NCI-H2196 treated with DMSO at 0.1 percent for 48 hours (cell line): Measurements from ENCODE around the gene DNAJB2.
"Not testable (repeated sequence)": the region's sequence is repeated elsewhere in the genome, so short reads cannot be mapped to it uniquely, and the experiment has no call there.

Experiments
- DNase-seq: peaks from one replicate; lab custom pipeline; 2025; ENCODE audit not compliant: unreplicated experiment; lab: John Stamatoyannopoulos, UW

The DNAJB2 gene

DNA sequence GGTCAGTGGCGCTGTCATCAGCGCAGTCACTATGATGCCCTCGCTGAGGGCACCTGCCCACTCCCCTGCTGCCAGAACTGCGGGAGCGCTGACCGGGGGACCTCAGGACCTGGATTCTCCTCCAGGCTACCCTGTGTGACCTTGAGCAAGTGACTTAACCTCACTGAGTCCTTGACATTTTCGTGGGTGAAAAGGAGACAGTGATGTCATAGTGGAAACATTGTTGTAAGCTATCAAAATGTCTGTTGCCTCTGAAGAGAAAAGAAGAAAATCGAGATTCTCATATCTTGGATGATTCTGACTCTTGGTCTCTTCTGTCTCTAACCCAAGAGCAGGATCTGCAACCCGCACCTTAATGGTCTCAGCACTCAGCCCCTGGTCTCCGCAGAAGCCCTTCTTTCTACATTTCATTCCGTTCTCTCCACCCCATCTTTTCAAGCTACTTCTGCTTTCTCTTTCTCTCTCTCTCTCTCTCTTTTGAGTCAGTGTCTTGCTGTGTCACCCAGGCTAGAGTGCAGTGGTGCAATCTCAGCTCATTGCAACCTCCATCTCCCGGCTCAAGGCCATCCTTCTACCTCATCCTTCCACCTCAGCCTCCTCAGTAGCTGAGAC, 24.5 kb upstream of the DNAJB2 start:
- no peak for DNase-seq

DNA sequence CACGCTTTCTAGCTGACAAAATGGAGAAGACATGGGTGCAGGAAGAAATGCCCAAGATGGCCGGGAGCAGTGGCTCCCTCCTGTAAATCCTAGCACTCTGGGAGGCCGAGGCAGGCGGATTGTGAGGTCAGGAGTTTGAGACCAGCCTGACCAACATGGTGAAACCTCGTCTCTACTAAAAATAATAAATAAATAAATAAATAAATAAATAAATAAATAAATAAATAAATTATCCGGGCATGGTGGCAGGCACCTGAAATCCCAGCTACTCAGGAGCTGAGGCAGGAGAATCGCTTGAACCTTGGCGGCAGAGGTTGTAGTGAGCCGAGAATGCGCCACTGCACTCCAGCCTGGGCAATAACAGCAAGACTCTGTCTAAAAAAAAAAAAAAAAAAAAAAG, 20.2 kb upstream of the DNAJB2 start:
- not testable (repeated sequence) for DNase-seq

DNA sequence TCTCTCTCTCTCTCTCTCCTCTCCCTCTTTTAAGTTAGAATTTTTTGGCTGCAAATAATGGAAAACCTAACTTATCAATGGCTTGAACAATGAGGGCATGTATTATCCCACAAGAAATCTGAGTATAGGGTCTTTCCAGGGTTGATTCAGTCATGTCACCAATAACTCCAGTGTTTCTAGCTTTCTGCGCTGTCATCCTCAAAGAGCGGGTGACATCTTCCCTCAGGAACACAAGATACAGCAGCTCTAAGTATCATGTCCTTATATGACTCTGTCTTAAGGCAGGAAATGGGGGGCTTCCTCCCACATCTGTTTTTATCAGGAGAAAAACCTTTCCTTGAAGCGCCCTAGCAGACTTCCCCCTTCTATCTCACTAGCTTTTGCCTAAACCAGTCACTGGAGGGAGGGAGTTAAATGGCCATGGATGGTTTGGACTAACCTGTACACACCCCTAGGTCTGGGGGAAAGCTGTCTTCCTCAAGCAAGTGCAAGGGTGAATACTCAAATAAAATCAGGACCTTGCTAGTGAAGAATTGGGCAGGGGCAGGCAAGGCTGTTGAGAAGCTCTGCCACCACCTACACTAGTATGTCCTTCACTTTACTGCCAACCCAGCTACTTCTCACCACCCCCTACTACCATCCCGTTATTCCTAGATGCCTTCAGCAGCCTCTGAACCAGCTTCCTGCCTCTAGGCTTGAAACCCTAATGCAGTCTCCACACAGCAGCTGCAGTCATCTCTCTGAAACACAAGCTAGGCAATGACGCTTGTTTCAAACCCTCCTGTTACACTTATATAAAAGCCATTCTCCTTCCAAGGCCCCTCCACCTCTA, 17.9 kb upstream of the DNAJB2 start:
- no peak for DNase-seq

DNA sequence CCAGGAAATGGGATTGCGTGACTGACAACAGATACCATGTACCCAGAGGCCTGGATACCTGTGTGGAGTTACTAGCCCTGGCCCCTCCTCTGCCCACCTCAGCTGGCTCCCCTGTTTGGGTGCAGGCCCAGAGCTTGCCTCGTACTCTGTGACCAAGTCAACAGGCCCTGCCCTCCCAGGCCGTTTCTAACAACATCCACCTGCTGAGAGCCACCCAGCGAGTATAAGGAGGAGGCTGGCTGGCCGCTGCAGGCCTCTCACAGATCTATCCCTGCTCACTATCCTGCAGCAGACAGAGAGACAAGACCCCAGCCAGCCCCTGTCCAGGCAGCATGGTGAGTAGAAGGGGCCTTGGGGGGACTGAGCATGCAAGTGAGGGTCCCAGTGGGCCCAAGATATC, 12.9 kb upstream of the DNAJB2 start:
- no peak for DNase-seq

DNA sequence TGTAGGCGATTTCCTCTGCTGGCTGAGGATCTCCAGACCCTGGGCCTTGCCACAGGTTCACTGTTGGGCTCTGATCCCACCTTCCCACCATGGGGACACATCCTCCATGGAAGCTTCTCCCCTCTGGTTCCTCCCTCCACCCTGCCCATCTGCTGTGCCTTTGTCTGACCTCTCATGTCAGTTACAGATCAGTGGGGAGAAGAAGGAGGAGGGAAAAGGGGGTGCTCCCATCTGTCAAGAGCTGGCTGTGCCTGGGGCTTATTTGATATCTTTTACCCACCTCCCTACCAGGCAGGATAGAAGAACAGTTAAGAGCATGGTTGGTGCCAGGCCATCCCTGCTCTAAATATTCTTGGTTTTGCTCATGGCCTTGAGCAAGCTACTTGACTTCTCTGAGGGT, 12.3 kb upstream of the DNAJB2 start:
- no peak for DNase-seq

DNA sequence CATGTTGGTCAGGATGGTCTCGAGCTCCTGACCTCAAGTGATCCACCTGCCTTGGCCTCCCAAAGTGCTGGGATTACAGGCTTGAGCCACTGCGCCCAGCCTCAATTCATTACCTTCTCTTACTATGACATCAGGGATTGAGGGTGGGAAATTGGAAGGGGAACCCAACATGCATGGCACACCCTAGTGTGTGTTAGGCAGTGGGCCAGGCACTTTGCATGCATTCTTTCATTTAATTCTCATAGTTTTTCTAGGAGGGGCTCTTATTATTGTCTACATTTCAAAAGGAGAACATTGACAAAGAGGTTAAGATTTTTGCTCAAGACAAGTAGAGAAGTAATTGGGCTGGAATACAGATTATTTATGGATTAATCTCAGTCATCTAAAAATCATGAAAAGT, 10.9 kb upstream of the DNAJB2 start:
- no peak for DNase-seq

DNA sequence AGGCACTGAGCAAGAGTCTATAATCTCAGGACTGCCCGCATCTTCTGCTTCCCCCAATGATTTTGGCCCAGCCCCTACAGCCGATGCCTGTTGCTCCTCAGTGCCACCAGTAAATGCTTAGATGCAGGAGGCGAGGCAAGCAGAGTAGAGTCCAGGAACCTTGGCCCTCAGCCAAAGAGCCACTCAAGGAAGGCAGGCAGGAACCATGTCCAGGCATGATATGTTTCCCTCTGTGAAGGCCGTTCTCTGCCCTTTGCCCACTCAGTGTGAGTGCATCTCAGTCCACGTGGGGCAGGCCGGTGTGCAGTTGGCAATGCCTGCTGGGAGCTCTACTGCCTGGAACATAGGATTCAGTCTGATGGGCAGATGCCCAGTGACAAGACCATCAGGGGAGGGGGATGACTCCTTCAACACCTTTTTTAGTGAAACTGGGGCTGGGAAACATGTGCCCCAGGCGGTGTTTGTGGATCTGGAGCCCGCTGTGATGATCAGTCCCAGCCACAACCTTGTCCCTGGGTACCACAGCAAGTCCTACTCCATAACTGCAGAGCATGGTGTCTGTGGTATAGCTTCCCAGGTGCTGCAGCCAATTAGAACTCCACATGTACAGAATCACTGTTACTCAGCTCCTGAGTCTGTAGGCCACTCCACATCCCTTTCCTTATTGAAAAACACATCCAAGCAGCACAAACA, 9.7 kb upstream of the DNAJB2 start:
- peak; percentile 51 for DNase-seq

DNA sequence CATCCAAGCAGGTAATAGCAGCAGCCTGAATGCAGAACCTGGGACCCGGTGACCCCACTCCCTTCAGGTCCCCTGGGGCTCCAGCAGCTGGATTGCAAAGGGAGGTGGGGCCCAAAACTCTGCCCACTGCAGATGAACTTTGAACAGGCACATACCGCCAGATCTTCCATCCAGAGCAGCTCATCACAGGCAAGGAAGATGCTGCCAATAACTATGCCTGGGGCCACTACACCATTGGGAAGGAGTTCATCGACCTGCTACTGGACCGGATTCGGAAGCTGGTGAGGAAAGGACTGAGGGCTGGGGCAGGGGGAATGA, 9.2 kb upstream of the DNAJB2 start:
- no peak for DNase-seq

DNA sequence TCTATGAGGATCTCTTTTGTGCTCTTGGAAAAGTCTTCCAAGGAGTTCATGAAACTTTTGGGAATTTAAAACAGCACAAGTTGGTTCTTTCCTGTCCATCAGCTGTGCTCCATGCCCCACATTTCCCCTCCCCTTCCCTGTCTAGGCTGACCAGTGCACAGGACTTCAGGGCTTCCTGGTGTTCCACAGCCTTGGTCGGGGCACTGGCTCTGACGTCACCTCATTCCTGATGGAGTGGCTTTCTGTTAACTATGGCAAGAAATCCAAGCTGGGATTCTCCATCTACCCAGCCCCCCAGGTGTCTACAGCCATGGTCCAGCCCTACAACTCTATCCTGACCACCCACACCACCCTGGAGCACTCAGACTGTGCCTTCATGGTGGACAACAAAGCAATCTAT, 8.1 kb upstream of the DNAJB2 start:
- DNase-seq, result no peak

DNA sequence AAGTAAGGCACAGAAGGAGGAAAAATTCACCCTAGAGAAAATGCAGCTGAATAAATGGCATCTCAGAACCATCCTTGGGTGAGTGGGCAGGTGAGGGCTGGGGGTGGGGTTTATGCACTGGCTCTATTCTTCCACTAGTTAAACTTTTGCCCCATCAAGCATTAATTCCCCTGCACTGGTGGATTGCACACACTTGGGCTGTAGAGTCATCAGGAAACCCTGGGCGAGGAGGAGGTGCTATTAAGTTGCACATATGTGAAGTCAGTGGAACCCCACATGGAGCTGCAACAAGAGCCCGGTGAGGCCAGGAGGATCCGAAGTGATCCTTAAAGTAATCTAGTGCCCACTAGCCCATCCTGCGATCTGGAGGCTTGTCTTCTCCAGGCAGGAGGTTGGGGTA, 6.8 kb upstream of the DNAJB2 start:
- no peak for DNase-seq

DNA sequence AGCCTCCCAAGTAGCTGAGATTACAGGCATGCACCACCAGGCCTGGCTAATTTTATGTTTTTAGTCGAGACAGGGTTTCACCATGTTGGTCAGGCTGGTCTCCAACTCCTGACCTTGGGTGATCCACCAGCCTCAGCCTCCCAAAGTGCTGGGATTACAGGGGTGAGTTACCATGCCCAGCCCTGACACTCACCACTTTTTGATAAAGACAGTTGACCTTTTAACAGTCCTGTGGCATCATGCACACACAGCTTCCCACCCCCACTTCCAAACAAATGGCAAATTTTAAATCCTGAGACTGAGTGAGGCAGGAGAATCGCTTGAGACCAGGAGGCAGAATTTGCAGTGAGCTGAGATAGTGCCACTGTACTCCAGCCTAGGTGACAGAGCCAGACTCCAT, 6.2 kb upstream of the DNAJB2 start:
- DNase-seq, result no peak

DNA sequence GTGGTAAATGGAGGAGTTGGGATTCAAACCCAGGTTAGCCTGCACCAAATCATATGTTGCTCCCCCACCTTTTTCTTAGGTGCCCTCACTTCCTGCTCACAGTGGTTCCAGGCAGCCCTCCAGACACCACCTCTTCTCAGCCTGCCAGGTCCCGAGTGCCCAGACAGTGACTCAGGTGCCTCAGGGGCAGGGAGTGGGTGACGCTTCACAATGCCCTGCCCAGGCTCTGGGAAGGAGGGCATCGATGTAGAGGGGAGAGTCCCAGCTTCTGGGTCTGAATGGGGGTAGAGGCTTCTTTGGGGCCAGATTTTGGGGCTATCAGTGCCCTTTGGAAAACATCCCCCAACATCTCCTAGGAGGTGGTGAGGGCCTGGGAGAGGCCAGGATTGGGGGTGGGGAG, 5.2 kb upstream of the DNAJB2 start:
- no peak for DNase-seq

DNA sequence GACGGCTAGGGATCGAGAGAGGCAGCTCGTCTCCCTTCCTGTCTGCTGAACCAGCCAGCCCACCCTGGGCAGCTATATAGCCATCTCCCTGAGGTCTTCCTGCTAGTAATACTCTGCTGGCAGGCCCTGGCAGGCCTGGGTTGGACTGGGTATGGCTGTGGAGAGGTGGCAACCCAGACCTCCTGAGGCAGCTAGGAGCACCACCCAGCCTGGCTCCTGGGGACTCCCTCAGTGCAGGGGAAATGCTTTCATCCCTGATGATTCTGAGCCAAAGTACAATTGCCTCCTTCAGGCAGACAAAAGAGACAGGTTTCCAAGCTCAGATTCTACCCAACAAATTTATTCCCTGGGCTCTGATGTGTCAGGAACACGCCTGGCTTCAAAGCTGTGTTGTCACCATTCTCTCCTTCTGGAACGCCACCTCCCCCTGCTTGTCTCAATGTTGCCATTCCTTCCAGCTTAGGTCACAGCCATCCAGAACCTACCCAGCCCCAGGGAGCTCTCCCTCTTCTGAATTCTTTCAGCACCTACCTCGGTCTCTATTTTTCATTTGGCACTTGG, 4.7 kb upstream of the DNAJB2 start:
- DNase-seq, result no peak

DNA sequence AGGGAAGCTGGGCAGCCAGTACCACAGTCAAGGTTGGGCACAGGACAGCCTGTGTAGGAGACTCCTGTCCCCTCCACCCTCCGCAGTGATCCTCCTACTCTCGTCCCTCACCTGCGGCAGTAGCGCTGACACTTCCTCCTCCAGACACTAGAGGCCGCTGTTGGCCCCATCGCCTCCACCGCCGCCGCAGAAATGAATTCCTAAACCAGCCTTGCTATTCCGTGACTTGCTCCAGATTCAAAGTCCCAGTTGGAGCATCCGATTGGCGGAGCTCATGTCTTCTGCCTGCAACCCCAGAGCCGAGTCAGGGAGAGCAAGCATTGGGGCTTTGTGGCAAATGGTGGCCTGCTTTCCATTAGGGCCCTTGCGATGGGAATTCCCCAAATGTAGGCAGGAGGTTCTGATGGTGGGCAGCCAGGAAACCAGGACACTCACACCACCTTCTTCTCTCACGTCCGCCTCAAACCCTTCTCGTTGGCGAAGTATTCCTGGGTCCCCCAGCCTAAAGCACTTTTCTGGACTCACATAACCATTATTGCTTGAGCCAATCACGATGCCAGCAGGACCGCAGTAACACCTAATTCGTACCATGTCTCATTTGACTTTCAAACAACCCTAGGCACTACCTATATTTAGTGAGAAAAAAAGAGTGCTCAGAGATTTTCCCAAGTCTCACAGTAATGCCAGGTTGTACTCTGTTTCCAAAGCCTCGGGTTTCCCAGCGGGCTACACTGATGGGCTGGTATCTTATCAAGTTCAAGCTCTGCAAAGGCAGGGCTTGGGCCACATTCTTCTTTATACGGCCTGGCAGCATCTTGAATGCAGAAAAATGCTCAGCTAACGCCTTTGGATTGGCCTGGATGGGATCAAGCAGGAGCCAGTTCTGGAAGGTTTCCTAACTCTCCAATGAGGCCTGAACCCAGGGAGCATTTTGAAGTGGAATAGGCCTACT, 1.2 kb upstream of the DNAJB2 start:
- DNase-seq, result peak; percentile 86

DNA sequence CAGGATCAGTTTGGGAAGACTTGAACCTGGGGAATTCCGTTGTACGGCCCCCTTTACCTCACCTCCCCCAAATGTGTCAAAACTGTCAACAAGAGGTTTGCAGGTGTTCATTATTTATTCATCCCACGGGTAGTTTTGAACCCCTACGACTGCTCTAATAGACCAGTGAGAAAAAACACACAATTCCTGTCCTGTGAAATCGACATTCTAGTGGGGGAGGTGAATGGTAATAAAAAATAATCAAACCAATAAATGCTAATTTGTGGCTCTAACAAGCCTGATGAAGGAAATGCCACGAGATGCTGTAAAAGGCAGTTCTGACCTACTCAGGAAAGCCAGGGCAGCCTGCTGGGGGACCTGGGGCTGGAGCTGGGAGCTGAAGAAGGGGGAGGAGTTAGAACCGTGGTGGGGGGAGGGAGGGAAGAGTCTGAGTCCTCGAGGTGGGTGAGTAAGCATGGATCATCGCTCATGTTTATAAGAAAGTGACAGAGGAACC, 463 bp upstream of the DNAJB2 start:
- no peak for DNase-seq

DNA sequence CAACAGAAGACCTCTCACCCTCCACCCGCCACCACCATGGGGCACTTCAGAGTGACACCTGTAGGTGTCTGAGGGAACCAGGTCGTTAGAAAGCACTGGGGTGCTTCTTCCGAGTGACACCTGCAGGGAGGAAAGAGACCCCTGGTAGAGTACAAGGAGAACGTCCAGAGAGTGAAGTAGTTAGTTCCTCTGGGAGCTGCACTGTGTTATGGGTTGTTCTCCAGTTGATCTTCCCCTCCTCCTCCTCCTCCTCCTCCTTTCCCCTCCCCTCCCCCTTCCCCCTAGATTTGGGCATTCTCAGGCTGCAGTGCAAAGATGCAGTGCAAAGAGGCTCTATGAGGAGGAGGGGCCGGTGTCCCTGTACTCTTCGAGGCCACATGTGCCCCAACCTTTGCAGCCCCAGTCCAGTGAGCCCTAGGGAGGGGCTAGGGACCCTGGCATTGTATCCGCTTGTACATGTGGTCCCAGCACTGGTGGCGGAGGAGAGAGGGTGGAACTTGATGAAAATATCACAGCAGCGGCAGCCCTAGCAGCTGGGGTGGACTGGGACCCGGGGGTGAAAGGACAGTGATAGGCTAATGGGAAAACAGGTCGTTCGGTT, 850 bp downstream of the DNAJB2 start:
- no peak for DNase-seq

DNA sequence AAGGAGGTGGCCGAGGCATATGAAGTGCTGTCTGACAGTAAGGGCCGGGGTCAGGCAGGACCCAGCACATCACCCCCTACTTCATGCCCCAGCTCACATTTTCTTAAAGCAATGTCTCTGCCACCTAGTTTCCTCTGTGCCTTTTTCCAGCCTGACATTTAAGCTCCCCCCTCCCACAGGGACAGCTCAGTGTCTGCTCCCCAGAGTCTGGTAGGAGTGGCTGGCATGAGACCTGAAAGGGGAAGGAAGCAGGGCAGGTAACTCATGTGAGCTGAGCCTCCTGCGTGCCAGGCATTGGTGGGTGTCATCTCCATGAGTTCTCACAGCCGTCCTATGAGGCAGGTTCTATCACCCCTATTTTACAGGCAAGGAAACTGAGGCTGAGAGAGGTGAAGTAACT, 1.5 kb downstream of the DNAJB2 start:
- DNase-seq, result no peak

DNA sequence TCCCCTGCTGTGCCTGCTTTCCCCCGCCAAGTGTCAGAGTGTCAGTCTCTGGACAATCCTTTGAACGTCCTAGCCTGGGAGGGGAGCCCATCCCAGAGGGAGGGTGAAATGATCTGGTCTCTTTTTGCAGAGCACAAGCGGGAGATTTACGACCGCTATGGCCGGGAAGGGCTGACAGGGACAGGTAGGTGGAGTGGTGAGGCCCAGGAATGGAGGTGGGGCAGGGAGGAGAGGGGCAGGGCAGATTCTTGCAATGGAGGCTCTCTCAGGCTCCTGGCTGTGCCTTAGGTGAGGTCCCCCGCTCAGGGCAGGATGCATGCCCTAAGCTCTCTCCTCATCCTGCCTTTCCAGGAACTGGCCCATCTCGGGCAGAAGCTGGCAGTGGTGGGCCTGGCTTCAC, 2.4 kb downstream of the DNAJB2 start:
- DNase-seq, result no peak

DNA sequence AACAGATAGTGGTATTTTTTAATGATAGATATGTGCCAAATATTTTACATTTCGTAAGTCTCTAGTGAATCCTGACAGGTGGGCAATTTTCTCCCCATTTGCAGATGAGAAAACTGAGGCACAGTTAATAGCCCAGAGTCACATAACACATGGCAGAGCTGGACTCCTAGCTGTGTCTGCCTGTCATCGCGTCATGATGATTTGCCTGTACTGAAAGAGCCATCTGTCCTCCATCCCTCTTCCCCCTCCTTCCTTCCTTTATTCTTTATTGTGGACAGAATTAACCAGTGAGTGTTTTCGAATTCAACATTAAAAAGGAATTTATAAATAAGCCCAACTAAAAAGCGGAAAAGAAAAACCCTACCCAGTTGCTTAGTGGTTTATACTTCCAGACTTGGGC, 3.2 kb downstream of the DNAJB2 start:
- no peak for DNase-seq

DNA sequence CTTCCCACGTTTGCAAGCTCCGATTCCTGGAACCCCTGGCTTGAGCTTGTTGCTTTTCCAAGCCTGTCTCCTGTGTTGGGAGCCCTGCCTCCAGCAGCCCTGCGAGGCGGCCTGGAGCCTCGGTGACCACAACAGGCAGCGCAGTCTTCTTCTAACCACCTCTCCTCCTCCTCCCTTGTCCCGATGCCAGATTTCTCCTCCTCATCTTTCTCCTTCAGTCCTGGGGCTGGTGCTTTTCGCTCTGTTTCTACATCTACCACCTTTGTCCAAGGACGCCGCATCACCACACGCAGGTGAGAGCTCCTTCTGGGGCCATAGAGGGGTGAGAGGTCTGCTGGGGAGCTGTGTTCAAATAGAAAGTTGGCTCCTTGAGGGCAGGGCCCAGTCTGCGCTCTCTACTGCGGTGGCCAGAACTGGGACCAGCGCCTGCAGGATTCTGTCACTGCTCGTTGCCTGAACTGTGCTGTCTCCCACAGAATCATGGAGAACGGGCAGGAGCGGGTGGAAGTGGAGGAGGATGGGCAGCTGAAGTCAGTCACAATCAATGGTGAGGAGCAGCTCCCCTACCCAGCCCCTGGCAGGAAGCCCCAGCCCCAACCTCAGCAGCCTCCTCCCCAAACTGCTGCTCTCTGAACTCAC, 3.9 kb downstream of the DNAJB2 start:
- DNase-seq, result no peak
